Gastrocnemius medialis (tissue), 4 donors: ENCODE measurements around the gene OR2D3.

ENCODE experiments used
- POLR2A ChIP-seq, 2 donors: fragments of 450-650 bp; IDR thresholded peaks; one replicate each; pipeline ENCODE4 v1.6.1; 2017; ENCODE audit warnings: antibody characterized with exemption in 2 of 2, mild to moderate bottlenecking in 2 of 2, moderate library complexity in 2 of 2
- TF ChIP-seq, protein P1 (sequence below), 5 experiments: fragments of 450-650 bp in 3 of 5; fragments of 200-600 bp in 2 of 5; sonication (generic) in 2 of 5; IDR thresholded peaks in 4 of 5; conservative IDR thresholded peaks in 1 of 5; 1 replicate in 4 of 5; 2 replicates in 1 of 5; pipeline ENCODE4 v1.5.1; 2016 to 2019; ENCODE audit warnings: antibody characterized with exemption in 5 of 5, mild to moderate bottlenecking in 3 of 5, moderate library complexity in 3 of 5

DNA sequence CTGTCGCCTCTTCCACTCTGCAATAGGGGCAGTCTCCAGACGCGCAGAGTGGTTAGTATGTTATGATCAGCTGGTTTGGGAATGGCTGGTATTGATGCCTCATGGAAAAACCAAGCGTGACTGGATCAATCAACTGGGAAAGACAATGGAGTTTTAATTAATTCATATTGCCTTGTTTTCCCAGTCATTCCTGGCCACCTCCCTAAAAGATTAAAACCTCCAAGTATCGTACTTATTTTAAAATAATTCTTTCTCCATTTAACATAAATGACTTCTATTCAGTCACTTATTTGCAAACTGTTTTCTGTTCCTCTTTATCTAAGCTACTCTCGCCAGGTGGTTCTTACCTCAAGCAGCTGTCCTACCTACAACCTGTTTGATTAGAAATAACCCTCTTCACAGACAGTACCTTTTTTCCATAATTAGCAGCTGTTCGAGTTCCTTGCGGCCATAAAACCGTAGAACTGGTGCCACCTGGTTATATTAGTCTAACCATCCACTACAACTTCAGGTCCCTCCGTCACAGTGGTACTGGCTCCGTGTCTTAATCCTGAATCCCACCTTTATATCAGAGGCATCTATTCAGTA lies 6.3 kb downstream of the OR2D3 start:
- no peak for TF ChIP-seq POLR2A (IDR thresholded peaks at IDR 0.05)
- TF ChIP-seq, protein P1, sequence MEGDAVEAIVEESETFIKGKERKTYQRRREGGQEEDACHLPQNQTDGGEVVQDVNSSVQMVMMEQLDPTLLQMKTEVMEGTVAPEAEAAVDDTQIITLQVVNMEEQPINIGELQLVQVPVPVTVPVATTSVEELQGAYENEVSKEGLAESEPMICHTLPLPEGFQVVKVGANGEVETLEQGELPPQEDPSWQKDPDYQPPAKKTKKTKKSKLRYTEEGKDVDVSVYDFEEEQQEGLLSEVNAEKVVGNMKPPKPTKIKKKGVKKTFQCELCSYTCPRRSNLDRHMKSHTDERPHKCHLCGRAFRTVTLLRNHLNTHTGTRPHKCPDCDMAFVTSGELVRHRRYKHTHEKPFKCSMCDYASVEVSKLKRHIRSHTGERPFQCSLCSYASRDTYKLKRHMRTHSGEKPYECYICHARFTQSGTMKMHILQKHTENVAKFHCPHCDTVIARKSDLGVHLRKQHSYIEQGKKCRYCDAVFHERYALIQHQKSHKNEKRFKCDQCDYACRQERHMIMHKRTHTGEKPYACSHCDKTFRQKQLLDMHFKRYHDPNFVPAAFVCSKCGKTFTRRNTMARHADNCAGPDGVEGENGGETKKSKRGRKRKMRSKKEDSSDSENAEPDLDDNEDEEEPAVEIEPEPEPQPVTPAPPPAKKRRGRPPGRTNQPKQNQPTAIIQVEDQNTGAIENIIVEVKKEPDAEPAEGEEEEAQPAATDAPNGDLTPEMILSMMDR (IDR thresholded peaks at IDR 0.05 in 4 of 5, conservative IDR thresholded peaks at IDR 0.05 in 1 of 5) = no peak
